SK-N-SH (cell line): Measurements from ENCODE around the gene ADGRA1. TPM values are rescaled to one million over a fixed set of nuclear protein-coding genes. Genes with fewer than 3 reads are reported as not detected.

Source experiments
- CTCF ChIA-PET: fragments of 300-600, 350-600 bp; formaldehyde crosslinking; extraction: SDS; loops from one replicate; lab custom pipeline; 2021; lab: Yijun Ruan, JAX
- POLR2A ChIA-PET: fragments of 350-600 bp; sonication (Branson Sonifier 250); formaldehyde crosslinking; extraction: SDS; loops from one replicate; lab custom pipeline; 2020; ENCODE audit warnings: antibody characterized with exemption, inconsistent platforms; lab: Yijun Ruan, JAX
- DNase-seq: peaks from one replicate; pipeline ENCODE4 v3.0.0; 2012
- H2AFZ ChIP-seq: fragments of 200-600 bp; sonication (generic); 2 replicates; pipeline ENCODE4 v1.8.1; 2016; ENCODE audit warnings: antibody characterized with exemption, mild to moderate bottlenecking, low read depth
- H3F3A ChIP-seq: fragments of 200-600 bp; sonication (generic); replicated peaks from 2 replicates; pipeline ENCODE3; 2016; ENCODE audit warnings: antibody characterized with exemption, mild to moderate bottlenecking; ENCODE audit not compliant: insufficient read depth
- H3K27ac ChIP-seq, 2 experiments: fragments of 200-500 bp in 1 of 2; fragments of 200-600 bp in 1 of 2; sonication (Bioruptor generic) in 1 of 2; sonication (generic), shearing (Covaris generic) in 1 of 2; 2 replicates each; pipeline versions ENCODE4 v1.5.1 to v1.6.1; 2014 to 2016; ENCODE audit warnings: low read depth in 2 of 2, inconsistent platforms in 1 of 2, low read length in 1 of 2, mild to moderate bottlenecking in 1 of 2, mixed read lengths in 1 of 2
- H3K27me3 ChIP-seq: fragments of 200-600 bp; sonication (generic), shearing (Covaris generic); 2 replicates; pipeline ENCODE4 v1.6.1; 2016; ENCODE audit warnings: mixed run types; ENCODE audit not compliant: insufficient read depth
- H3K36me3 ChIP-seq, 2 experiments: fragments of 200-500 bp in 1 of 2; fragments of 200-600 bp in 1 of 2; sonication (Bioruptor generic) in 1 of 2; sonication (generic) in 1 of 2; replicated peaks in 1 of 2; 2 replicates each; pipeline versions ENCODE3 to v1.5.1; 2014 to 2016; ENCODE audit warnings: low read length in 1 of 2, mild to moderate bottlenecking in 1 of 2; ENCODE audit not compliant: insufficient read depth in 2 of 2, control insufficient read depth in 1 of 2
- H3K4me1 ChIP-seq, 2 experiments: fragments of 200-500 bp in 1 of 2; fragments of 200-600 bp in 1 of 2; sonication (Bioruptor generic) in 1 of 2; sonication (generic), shearing (Covaris generic) in 1 of 2; 2 replicates each; pipeline versions ENCODE4 v1.5.1 to v1.6.1; 2014 to 2016; ENCODE audit warnings: low read depth in 1 of 2, low read length in 1 of 2, mixed run types in 1 of 2; ENCODE audit not compliant: insufficient read depth in 2 of 2, control insufficient read depth in 1 of 2
- H3K4me2 ChIP-seq: fragments of 200-600 bp; sonication (generic), shearing (Covaris generic); 2 replicates; pipeline ENCODE4 v1.6.1; 2017; ENCODE audit warnings: mixed run types
- H3K4me3 ChIP-seq, 2 experiments: fragments of 200-500 bp in 1 of 2; fragments of 200-600 bp in 1 of 2; sonication (Bioruptor generic) in 1 of 2; sonication (generic), shearing (Covaris generic) in 1 of 2; 2 replicates each; pipeline versions ENCODE4 v1.5.1 to v1.8.1; 2014 to 2016; ENCODE audit warnings: low read depth in 2 of 2, inconsistent platforms in 1 of 2, low read length in 1 of 2, mild to moderate bottlenecking in 1 of 2, mixed read lengths in 1 of 2, moderate library complexity in 1 of 2
- H3K79me2 ChIP-seq: fragments of 200-600 bp; sonication (generic); 2 replicates; pipeline ENCODE4 v1.8.1; 2017; ENCODE audit warnings: mild to moderate bottlenecking; ENCODE audit not compliant: insufficient read depth
- H3K9ac ChIP-seq: fragments of 200-600 bp; sonication (generic); 2 replicates; pipeline ENCODE4 v1.6.1; 2017; ENCODE audit warnings: mixed run types
- H3K9me2 ChIP-seq: fragments of 200-600 bp; sonication (generic); 2 replicates; pipeline ENCODE4 v1.6.1; 2017; ENCODE audit warnings: mixed run types
- H3K9me3 ChIP-seq: fragments of 200-600 bp; sonication (generic); 2 replicates; pipeline ENCODE4 v1.6.1; 2017; ENCODE audit warnings: mixed run types, mild to moderate bottlenecking, moderate library complexity
- H4K20me1 ChIP-seq: fragments of 200-600 bp; sonication (generic); 2 replicates; pipeline ENCODE4 v1.6.1; 2017; ENCODE audit warnings: mild to moderate bottlenecking, mixed run types; ENCODE audit not compliant: insufficient read depth
- CHD2 ChIP-seq: fragments of 150-350 bp; IDR thresholded peaks from 2 replicates; pipeline ENCODE4 v1.6.1; 2018; ENCODE audit warnings: low read length; ENCODE audit not compliant: partially characterized antibody
- CTCF ChIP-seq: fragments of 200-600 bp; sonication (generic); IDR thresholded peaks from 2 replicates; pipeline ENCODE4 v1.6.1; 2017; ENCODE audit warnings: antibody characterized with exemption, mild to moderate bottlenecking, moderate library complexity
- EZH2phosphoT487 ChIP-seq: fragments of 200-600 bp; sonication (generic); IDR thresholded peaks from 2 replicates; pipeline ENCODE4 v1.6.1; 2017; ENCODE audit warnings: low read depth, mixed run types, mild to moderate bottlenecking, antibody characterized with exemption, moderate library complexity, borderline replicate concordance
- GABPA ChIP-seq: IDR thresholded peaks from 2 replicates; pipeline ENCODE4 v1.4.0; 2012; ENCODE audit warnings: low read depth, mild to moderate bottlenecking
- GATA2 ChIP-seq: sonication (generic); formaldehyde crosslinking; IDR thresholded peaks from 2 replicates; pipeline ENCODE4 v1.5.0; 2020; ENCODE audit warnings: mild to moderate bottlenecking, missing genetic modification reagents
- IRF3 ChIP-seq: fragments of 150-350 bp; IDR thresholded peaks from 2 replicates; pipeline ENCODE4 v1.6.1; 2016; ENCODE audit warnings: mild to moderate bottlenecking, low read depth, low read length
- JUND ChIP-seq: IDR thresholded peaks from 2 replicates; pipeline ENCODE4 v1.4.0; 2012
- MAX ChIP-seq: IDR thresholded peaks from 2 replicates; pipeline ENCODE4 v1.4.0; 2012; ENCODE audit warnings: low read depth
- MEF2A ChIP-seq: IDR thresholded peaks from 2 replicates; pipeline ENCODE4 v1.4.0; 2012; ENCODE audit warnings: low read depth, borderline replicate concordance
- MXI1 ChIP-seq: IDR thresholded peaks from 2 replicates; pipeline ENCODE4 v1.6.1; 2012; ENCODE audit warnings: mild to moderate bottlenecking, low read depth, low read length, improper control_type of control experiment
- NRF1 ChIP-seq: IDR thresholded peaks from 2 replicates; pipeline ENCODE4 v1.6.1; 2012; ENCODE audit warnings: low read depth, mild to moderate bottlenecking, low read length
- POLR2AphosphoS5 ChIP-seq: IDR thresholded peaks from 2 replicates; pipeline ENCODE4 v1.6.1; 2012; ENCODE audit warnings: low read depth, low read length
- RAD21 ChIP-seq: IDR thresholded peaks from 2 replicates; pipeline ENCODE4 v1.6.1; 2012; ENCODE audit warnings: mild to moderate bottlenecking, low read length
- SIN3A ChIP-seq: IDR thresholded peaks from 2 replicates; pipeline ENCODE4 v1.6.1; 2012; ENCODE audit warnings: low read depth, mild to moderate bottlenecking, low read length, moderate library complexity, borderline replicate concordance
- SMC3 ChIP-seq: IDR thresholded peaks from 2 replicates; pipeline ENCODE4 v1.6.1; 2012; ENCODE audit warnings: low read depth, low read length, improper control_type of control experiment
- TAF1 ChIP-seq: IDR thresholded peaks from 2 replicates; pipeline ENCODE4 v1.6.1; 2012; ENCODE audit warnings: low read depth, mild to moderate bottlenecking, low read length, moderate library complexity, borderline replicate concordance
- TEAD4 ChIP-seq: IDR thresholded peaks from 2 replicates; pipeline ENCODE4 v1.4.0; 2012; ENCODE audit warnings: mild to moderate bottlenecking, borderline replicate concordance; ENCODE audit not compliant: insufficient read depth
- USF1 ChIP-seq: IDR thresholded peaks from 2 replicates; pipeline ENCODE4 v1.4.0; 2012; ENCODE audit warnings: low read depth, borderline replicate concordance
- USF2 ChIP-seq: fragments of 150-350 bp; IDR thresholded peaks from 2 replicates; pipeline ENCODE4 v1.6.1; 2017; ENCODE audit warnings: antibody characterized with exemption, low read length, low read depth, borderline replicate concordance
- YY1 ChIP-seq: IDR thresholded peaks from 2 replicates; pipeline ENCODE4 v1.4.0; 2012; ENCODE audit warnings: low read depth, mild to moderate bottlenecking
- WGBS: methylation state at CpG from one replicate; pipeline ENCODE4 v1.1.6; 2017; ENCODE audit warnings: low lambda C conversion rate; 5-methylcytosine and 5-hydroxymethylcytosine counted together
- polyA plus RNA-seq, 3 experiments: library from polyadenylated mRNA; depleted of rRNA; stranded (reverse); fragments of >200 nt; gene quantifications; 2 replicates each; pipeline ENCODE4 v1.2.3, GENCODE V29; 2012

Gene ADGRA1
- polyA plus RNA-seq, 1 of the 3 experiments (the other 2 are of a cell fraction) = not detected

GRCh38 chr10:133121479-133121878 lies 33.8 kb downstream of the ADGRA1 start:
- no peaks in the 10 kb centered on the region for H3K9me3 ChIP-seq
- no peak overlapping the region for H2AFZ ChIP-seq
- TF ChIP-seq YY1 (no peak), MXI1 (no peak), USF2 (no peak), SMC3 (no peak), MAX (no peak), CHD2 (no peak), POLR2AphosphoS5 (no peak), CTCF (no peak), IRF3 (no peak), GATA2 (CRISPR knock-in tag) (no peak), TEAD4 (no peak), SIN3A (no peak), NRF1 (no peak), MEF2A (no peak), EZH2phosphoT487 (no peak), TAF1 (no peak), JUND (no peak), RAD21 (no peak), USF1 (no peak), GABPA (no peak)
- H3K9ac ChIP-seq = no peak overlapping the region
- H3F3A ChIP-seq = no peaks in the 10 kb centered on the region
- no peak overlapping the region for H3K4me2 ChIP-seq
- H4K20me1 ChIP-seq = no peaks in the 10 kb centered on the region
- ChIA-PET CTCF (interaction anchor here (1.0 kb wide), 1 partner anchor 26 kb away, joined by 3 read pairs; no protein-coding TSS in a partner anchor), POLR2A (no interaction called here)
- no peaks in the 10 kb centered on the region for H3K27me3 ChIP-seq
- H3K27ac ChIP-seq = no peak overlapping the region
- H3K9me2 ChIP-seq = no peaks in the 10 kb centered on the region
- WGBS = 46% methylated on average over 8 of the region's 8 CpGs
- no peaks in the 10 kb centered on the region for H3K4me1 ChIP-seq
- no peaks in the 10 kb centered on the region for H3K36me3 ChIP-seq
- DNase-seq = no peak
- H3K4me3 ChIP-seq = no peak overlapping the region
- no peaks in the 10 kb centered on the region for H3K79me2 ChIP-seq
